COLO829 (cell line): ENCODE measurements around the gene CCSER1.
A peak's percentile ranks its signal among the peaks of the same experiment; 100 is the strongest.
"Not testable (repeated sequence)": the region's sequence is repeated elsewhere in the genome, so short reads cannot be mapped to it uniquely, and the experiment has no call there.

Experiments used
- DNase-seq: peaks from one replicate; pipeline ENCODE4 v3.0.0; 2012; ENCODE audit warnings: low spot score

The CCSER1 gene

DNA sequence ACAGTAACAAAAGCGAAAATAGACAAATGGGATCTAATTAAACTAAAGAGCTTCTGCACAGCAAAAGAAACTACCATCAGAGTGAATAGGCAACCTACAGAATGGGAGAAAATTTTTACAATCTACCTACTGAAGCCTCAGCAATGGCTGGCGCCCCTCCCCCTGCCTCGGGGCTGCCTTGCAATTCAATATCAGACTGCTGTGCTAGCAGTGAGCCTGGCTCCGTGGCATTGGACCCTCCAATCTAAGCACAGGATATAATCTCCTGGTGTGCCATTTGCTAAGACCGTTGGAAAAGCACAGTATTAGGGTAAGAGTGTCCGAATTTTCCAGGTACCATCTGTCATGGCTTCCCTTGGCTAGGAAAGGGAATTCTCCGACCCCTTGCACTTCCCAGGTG, 1278.2 kb downstream of the CCSER1 start:
- not testable (repeated sequence) for DNase-seq

DNA sequence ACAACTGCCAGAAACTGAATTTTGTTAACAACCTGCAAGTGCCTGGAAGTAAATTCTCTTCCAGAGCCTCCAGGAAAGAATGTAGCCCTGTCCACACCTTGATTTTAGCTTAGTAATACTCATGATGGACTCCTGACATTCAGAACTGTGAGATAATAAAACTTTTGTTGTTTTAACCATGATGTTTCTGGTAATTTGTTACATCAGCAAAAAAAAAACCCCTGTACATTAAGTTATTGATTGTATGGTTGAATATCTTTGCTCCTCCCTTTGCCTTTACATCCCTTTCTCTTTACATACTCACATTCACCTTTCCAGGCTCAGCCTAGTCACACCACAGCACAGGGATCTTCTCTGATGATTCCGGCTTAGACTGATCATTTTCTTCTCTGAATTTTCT, 1294.8 kb downstream of the CCSER1 start:
- DNase-seq: no peak

DNA sequence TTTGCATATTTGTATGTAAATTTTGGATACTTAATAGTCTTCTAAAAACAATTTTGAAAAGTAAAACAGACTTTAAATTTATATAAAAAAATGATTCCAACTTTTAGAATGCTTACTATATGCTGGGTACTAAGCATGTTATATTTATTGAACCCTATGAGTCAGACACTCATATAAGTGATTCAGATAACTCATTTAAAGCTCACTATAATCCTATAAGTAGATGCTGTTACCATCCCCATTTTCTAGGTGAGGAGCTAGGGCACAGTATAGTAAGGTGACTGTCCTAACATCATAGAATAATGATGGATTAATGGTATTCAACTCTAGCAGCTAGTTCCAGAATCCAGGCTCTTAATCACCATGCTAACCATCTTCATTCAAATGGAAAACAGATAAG, 1299.5 kb downstream of the CCSER1 start:
- DNase-seq: no peak

DNA sequence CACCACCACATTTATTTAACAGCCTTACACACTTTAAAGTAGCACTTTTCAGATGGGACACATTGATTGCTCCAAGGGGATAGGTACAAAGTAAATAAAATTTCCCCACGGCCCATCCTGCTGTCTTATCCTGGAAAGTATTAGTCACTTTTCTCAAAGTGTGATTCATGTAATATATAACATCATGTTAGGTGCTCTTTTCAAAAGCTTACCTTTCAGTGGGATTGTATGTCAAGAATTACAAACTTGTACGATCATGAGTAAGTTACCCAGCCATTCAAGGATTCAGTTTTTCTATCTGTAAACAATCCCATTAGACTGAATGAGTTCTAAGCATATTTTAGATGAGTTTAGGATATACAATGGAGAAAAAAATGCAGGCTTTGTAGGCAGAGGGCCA, 1300.0 kb downstream of the CCSER1 start:
- DNase-seq: no peak

DNA sequence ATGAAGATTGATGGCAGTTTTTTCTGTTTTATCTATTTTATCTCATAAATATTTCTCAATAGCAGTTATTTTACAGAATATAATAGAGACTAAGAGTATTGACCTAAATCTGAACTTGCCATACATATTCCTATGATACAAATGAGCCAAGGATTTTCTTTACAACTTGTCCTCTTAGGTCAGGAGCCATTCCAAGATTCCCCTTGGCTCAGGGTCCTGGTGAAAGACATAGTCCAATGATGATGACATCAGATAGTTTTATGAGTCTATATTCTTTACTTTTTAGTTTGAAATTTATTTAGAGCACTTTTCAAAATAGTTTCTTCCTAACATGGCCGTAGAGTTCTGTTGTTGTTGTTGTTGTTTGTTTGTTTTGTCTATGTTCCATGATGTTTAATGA, 1307.4 kb downstream of the CCSER1 start:
- DNase-seq: no peak

DNA sequence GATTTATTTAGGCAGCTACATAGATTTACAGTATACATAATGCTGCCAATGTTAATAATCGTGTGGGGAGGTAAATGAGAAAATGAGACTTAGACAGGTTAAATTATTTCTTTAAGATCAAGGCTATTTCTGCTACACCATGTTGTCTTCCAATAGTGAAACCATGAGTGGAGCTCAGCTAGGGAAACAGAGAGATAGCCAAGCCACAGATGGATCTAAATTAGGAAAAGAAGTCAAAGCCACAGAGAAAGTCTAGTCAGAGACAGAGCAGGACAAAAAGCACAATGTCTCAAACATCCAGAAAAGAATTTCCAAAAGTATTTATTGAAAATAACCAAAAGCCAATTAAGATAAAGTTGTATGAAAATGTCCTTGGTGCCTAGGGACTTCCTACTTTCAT, 1309.4 kb downstream of the CCSER1 start:
- no peak for DNase-seq

DNA sequence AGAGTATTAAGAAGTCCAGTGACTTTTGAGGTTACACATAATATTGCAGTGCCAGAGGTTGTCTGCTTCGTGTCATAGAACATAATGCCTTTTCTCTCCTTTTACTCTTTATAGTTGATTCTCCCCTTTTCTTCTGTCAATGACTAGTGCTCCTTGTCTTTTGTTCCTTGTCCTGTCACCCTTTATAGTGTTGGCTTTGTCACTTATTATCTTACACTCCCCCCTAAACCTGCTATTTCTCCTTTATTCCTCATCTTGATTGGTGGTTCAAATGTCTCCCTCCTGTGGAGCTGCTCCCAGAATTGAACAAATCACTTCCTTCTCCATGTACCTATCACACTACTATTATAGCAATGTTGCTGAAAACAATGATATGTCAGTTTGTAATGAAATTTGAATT, 1320.0 kb downstream of the CCSER1 start:
- DNase-seq: no peak

DNA sequence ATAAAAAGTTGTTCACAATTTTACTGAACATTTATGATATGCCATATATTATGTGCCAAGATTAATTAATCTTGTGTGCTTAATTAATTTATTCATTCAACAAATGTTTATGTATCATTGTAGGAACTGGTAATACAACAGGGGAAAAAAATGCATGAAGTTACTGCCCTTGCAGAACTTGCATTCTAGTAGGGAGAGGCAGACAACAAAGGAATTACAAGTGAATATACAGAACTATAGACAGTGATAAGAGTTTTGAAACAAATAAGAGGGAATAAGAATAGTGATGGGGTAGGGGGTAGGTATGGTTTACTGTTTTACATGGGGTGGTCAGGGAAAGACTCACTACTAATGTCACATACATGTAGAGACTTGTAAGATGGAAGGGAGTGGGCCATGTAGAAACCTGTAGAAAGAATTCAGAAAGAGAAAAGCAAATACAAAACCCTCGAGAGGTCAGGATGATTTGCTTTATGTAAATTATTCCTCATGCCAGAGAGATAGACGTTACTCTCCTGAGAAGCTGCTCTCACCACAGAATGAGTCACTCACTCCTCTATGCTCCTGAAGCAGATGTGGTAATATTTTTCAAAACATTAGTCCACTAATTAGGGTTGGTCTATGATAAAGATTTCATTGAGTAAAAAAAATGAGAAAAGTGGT, 1321.6 kb downstream of the CCSER1 start:
- DNase-seq: peak; percentile 7

DNA sequence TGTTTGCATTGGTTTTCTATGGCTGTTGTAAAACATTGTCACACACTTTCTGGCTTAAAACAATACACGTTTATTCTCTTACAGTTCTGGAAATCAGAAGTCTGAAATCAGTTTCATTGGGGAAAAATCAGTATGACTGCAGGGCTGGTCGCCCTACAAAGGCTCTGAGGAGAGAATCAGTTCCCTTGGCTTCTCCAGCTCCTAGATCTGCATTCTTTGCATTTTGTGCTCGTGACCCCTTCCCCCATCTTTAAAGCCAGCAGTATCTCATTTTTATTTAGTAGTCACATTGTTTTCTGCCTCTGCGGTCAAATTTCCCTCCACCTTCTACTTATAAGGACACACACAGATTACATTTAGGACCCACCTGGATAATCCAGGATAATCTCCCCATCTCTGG, 1326.9 kb downstream of the CCSER1 start:
- no peak for DNase-seq

DNA sequence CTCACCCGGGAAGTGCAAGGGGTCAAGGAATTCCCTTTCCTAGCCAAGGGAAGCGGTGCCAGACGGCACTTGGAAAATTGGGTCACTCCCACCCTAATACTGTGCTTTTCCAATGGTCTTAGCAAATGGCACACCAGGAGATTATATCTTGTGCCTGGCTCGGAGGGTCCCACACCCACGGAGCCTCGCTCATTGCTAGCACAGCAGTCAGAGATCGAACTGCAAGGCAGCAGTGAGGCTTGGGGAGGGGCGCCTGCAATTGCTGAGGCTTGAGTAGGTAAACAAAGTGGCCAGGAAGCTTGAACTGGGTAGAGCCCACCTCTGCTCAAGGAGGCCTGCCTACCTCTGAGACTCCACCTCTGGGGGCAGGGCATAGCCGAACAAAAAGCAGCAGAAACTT, 1335.4 kb downstream of the CCSER1 start:
- not testable (repeated sequence) for DNase-seq

DNA sequence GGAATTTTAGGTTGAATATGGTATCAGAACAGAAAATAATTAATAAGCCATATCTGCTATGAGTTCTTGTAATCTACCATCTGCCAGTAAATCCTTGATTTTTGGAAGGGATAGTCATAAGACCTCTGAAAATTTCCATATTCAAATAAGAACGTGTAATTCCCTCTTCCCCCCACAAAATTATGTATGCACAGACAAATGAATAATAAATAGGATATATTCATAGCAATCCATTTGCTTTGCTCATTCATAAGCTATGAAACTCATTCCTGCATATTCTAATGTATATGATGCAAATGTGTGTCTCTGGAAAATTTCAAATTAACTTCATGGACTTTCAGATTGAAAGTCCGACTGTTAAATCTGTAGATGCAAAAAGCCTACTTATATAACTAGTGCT, 1343.5 kb downstream of the CCSER1 start:
- DNase-seq: no peak

DNA sequence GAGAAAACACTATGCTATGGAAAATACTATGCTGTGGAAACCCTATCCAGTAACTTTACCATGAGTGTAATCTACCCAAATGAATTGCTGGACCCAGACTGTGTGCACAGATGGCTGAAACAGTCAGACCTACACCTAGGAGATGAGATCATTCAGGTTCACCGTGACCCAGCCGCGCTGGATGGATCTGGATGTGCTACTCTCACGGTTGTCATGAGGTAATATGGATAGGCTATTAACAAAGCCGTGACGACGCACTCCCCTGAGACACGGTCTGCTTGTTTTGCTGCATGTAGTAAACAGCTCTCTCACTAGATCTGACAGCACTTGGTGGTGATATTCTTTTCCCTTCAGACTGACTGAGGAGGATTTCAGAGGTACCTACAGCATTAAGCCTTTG, 1344.1 kb downstream of the CCSER1 start:
- DNase-seq: no peak

DNA sequence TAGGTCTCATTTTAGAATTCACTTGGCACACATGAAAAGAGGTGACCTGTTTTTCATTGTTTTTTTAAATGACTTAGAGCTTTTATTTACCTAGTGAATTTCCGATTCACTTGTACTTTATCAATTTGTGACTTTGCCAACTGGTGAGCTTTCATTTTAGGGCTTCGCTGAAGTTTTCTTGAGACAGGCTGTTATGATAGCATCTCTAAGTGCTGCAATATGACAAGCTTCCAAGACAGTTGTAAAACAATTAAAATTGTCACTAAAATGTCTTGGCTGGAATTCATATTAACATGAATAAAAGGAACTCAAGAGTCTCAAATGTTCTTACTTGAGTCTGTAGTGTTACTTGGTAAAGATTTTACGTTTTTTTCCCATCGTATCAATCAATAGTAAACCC, 1344.9 kb downstream of the CCSER1 start:
- no peak for DNase-seq

DNA sequence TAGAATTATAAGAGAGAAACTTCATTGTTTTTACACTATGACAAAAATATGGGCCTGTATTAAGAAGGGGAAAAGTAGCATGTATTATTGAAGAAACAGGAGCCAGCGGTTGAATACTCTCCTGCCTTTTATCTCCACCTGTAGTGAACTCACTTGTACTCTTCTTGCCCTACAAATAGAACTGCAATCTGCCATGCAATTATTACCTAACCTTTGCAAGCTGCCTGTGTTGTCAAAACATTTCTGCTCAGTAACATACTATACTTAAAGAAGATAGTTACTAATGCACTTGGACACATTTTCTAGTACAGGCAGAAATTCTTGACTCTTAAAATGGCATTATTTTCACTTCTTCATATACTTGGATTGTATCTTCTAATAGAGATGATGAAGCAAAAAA, 1358.2 kb downstream of the CCSER1 start:
- no peak for DNase-seq

DNA sequence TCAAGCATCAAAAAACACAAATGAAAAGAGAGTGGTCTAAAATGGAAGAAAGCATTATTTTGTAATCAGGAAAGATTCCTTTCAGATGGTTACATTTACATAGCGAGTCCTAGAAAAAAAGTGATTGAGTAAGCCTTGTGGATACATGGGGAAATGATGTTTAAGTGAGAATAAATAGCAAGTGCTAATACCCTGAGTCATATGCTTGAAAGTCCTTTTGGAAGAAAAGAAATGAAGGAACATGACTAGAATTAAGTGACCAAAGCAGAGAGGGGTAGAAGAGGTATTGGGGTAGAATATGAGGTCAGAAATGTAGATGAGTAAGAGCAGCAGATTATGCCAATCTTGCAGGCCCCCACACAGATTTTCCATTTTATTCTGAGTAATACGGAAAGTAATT, 1361.8 kb downstream of the CCSER1 start:
- DNase-seq: no peak

DNA sequence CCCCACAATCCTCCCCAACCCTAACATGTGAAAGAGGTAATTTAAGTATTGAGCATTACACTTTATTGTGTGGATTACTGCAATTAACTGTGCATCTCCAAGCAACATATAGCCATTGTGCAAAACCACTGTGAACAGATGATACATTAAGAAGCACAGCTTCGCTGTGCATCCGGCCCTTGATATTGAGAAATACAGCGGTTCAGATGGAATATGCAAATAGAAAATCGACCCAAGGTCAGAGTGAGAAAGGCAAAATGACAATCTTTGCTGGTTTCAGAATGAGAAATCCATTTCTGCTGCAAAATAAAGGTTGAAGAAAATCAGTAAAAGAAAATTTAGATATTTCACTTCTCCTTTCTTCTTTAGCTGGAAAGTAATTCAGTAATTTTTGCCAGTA, 1370.7 kb downstream of the CCSER1 start:
- DNase-seq: no peak

DNA sequence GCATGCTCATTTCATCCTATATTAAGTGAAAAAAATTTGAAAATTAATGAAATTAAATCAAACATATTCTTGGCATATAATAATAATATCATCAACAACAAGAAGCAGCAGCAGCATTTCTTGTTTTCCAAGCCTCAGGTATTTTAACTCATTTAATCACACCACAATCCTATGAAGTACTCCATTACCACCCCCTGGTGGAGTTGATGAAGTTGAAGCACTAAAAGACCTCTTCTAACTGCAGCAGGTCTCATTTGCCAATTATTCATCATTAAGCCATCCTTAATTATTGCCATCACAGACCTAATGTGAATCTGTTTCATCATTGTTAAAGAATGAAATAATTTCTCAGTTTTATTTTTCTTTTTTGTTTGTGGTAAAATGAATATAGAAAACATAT, 1375.2 kb downstream of the CCSER1 start:
- no peak for DNase-seq

DNA sequence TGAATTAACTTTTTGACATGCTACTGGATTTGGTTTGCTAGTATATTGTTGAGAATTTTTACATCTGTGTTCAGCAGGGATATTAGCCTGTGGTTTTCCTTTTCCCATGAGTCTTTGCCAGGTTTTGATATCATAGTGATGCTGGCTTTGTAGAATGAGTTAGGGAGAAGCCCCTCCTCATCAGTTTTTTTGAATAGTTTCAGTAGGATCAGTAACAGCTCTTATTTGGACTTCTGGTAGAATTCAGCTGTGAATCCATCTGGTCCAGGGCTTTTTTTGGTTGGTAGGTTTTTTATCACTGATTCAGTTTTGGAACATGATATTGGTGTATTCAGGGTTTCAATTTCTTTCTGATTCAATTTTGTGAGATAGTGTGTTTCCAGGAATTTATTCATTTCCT, 1386.1 kb downstream of the CCSER1 start:
- DNase-seq: no peak

DNA sequence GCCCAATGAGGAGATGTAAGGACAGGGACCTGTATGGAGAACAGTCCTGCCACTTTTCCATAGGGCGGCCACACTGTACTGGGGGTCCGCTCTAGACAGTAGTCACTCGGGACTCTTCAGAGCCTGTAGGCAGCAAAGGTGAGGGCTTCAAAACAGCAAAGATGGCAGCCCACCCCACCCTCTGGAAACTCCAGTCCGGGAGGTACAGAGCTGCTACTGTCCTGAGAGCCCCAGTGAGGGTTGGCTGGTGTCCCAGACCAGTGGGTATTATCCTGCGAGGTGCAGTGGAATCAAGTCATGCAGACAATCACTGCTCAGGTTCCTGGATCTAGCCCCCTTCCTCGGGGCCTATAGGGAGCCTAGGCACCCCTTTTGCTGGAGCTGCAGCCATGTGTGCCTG, 1392.0 kb downstream of the CCSER1 start:
- DNase-seq: no peak

DNA sequence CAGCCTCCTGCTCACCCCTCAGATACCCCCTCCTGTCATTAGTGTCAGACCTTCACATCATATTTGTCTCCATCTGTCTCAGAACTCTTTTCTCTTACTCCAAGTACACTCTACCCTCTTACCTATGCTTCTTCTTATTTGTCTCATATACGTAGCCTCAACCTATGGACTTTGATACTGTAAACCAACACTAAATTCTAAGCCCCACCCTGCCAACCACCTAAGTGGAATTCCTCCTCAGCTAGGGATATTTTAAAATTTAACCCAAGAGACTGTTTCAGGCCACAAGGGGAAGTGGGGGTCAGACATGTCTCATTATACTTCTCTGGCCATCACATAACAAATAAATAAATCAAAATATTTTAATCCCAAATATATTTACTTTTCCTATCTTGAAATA, 1398.4 kb downstream of the CCSER1 start:
- no peak for DNase-seq

DNA sequence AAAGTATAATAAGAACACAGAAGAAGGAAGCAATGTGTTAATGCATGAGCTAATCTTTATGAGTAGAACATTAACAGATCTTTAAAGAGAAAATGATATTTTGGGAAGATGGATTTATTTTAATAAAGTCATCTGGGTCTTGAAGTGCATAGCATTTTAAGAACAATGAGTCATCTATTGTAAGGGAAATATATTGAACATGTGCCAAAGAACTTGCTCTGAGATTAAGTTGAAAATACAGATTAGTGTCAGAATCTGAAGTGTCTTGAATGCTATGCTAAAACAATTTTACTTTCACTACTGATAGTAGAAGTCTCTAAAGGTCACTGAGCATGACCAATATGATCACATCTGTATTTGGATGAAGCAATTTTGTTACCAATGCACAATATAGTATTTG, 1399.9 kb downstream of the CCSER1 start:
- no peak for DNase-seq

DNA sequence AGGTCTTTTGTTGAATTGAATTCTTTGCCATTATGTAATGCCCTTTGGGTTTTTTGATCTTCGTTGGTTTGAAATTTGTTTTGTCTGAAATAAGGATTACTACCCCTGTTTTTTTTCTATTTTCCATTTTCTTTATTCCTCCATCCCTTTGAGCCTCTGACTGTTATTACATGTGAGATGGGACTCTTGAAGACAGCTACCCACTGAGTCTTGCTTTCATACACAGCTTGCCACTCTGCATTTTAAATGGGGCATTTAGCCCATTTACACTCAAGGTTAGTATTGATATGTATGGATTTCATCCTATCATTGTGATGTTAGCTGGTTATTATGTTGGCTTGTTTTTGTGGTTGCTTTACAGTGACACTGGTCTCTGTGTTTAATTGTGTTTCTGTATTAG, 1440.4 kb downstream of the CCSER1 start:
- no peak for DNase-seq

DNA sequence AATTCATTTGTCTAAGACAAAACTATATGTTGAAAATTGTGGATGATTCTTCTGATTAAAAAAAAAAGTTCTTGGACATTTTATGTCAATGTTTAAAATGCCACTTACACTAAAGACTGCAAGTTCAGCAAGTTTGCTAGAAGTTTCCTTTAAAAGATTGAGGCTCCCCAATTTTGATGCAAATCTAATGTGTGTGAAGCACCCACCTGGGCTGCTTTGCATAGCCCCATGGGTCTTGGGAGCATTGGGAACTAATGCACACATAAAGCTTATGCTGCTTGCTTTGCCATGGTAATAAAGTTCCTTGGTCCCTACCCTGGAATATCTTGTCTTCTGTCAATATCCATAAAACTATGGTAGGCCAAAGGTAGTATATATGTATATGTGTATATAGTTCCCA, 1450.7 kb downstream of the CCSER1 start:
- DNase-seq: no peak

DNA sequence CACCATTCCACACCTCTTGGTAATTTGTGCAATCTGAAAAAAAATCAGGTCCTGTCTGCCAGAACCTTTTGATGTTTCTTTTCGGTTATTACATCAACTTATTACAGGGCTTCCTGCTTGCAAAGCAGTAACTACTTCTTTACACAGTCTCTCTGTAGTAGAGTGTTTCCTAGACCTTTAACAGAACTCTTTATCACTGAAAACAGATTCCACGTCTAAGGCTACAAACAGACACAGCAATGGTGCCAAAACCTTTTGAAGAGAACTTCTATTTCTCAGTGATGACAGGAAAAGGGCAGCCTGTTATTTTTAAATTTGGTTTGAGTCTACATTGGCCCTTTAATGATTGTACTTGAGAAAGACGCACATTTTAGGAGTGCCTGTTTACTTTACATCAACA, 1463.1 kb downstream of the CCSER1 start:
- no peak for DNase-seq

DNA sequence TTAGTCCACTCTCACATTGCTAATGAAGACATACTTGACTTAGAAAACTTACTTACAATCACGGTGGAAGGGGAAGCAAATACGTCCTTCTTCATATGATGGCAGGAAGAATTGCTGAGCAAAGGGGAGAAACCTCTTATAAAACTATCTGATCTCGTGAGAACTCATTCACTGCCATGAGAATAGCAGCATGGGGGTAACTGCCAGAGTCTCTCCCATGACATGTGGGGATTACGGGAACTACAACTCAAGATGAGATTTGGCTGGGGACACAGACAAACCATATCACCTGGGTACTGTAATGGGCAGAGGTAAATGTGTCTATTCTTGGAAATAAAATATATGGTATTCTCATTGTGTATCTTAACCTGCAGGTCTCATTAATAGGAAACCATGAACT, 1464.9 kb downstream of the CCSER1 start:
- DNase-seq: no peak
